GM12875 (cell line): ENCODE data around the gene PLCB1.

Experiments used
- H3K4me3 ChIP-seq: one replicate; pipeline ENCODE4 v1.5.1; 2011; ENCODE audit warnings: low read depth, low read length, control low read depth
- TF ChIP-seq, protein P1 (sequence below): IDR thresholded peaks from 2 replicates; pipeline ENCODE4 v1.5.1; 2011; ENCODE audit warnings: low read depth, mild to moderate bottlenecking, control low read depth, inconsistent platforms, low read length, moderate library complexity, borderline replicate concordance; ENCODE audit not compliant: insufficient read depth

Gene PLCB1

GRCh38 chr20:8413691-8414090 is 281.6 kb downstream of the PLCB1 start:
- no peak overlapping the region for H3K4me3 ChIP-seq
- TF ChIP-seq, protein P1, sequence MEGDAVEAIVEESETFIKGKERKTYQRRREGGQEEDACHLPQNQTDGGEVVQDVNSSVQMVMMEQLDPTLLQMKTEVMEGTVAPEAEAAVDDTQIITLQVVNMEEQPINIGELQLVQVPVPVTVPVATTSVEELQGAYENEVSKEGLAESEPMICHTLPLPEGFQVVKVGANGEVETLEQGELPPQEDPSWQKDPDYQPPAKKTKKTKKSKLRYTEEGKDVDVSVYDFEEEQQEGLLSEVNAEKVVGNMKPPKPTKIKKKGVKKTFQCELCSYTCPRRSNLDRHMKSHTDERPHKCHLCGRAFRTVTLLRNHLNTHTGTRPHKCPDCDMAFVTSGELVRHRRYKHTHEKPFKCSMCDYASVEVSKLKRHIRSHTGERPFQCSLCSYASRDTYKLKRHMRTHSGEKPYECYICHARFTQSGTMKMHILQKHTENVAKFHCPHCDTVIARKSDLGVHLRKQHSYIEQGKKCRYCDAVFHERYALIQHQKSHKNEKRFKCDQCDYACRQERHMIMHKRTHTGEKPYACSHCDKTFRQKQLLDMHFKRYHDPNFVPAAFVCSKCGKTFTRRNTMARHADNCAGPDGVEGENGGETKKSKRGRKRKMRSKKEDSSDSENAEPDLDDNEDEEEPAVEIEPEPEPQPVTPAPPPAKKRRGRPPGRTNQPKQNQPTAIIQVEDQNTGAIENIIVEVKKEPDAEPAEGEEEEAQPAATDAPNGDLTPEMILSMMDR, result no peak

- H3K4me3 ChIP-seq, result no peak overlapping the region
- TF ChIP-seq, protein P1, result no peak
Measured at GRCh38 chr20:8414586-8415274, 282.7 kb downstream of the PLCB1 start.

GRCh38 chr20:8421981-8422380 is 289.9 kb downstream of the PLCB1 start:
- TF ChIP-seq, protein P1, result no peak
- no peak overlapping the region for H3K4me3 ChIP-seq

DNA sequence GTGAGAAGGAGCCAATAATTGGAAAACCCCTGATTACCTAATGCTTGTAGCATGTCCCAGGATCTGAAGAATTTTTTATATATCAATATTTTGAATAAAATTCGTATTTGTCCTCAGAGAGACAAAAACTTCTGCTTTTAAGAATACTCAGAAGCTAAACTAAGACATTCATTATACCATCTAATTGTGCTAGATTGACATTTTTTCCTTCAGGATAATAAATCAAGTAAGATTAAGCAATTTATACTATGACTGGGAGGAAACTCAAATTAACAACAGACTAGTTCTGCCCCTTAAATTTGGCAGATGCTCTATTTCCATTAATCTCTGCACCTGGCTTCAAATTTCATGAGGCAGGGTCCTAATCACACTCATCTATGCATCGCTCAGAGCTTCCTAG is 291.4 kb downstream of the PLCB1 start:
- TF ChIP-seq, protein P1, result no peak
- no peak overlapping the region for H3K4me3 ChIP-seq

GRCh38 chr20:8424010-8424409 is 291.9 kb downstream of the PLCB1 start:
- TF ChIP-seq, protein P1, result no peak
- no peak overlapping the region for H3K4me3 ChIP-seq

DNA sequence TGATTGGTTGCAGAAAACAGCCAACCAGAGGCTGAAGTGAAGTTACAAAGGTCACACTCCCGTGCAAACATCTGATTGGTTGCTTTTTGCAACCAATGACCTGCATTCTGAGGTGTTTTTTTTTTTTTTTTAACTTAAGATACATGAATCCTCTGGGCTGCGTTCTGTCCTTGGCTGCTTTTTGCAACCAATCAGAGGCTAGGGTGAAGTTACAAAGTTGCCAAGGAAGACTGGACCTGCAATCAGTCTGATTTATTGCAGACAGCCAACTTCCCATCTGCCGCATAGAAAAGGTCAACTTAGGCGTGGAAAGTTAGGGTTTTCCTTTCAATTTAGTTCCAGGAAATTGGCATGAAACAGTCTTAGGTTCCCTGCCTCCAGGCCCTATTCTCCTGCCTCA is 292.9 kb downstream of the PLCB1 start:
- TF ChIP-seq, protein P1, result no peak
- H3K4me3 ChIP-seq, result no peak overlapping the region

- TF ChIP-seq, protein P1, result no peak
- no peak overlapping the region for H3K4me3 ChIP-seq
Measured at GRCh38 chr20:8425802-8426201, 293.7 kb downstream of the PLCB1 start.
